Neuronal stem cell (in vitro differentiated cells): ENCODE results near the gene WFDC1. TPM values are rescaled to one million over a fixed set of nuclear protein-coding genes. Genes with fewer than 3 reads are reported as not detected.

Experiments used
- small RNA-seq: library from polyadenylated mRNA; stranded (forward); fragments of <200 nt; extraction: miRNeasy Mini kit (QIAGEN cat#:217004); gene quantifications from one replicate; pipeline ENCODE3, GENCODE V24; 2013; ENCODE audit not compliant: insufficient read depth

Gene WFDC1

Small RNA genes within 50 kb of the gene (small RNA-seq; reads per million reads assigned to genes)
- gene RNA5SP433: not detected
